ENCODE data around the gene UBA5. TPM values are rescaled to one million over a fixed set of nuclear protein-coding genes. Genes with fewer than 3 reads are reported as not detected.
A peak's percentile ranks its signal among the peaks of the same experiment; 100 is the strongest.

UBA5 gene
- total RNA-seq, 2 experiments from 2014 or later = 35.4 to 39.2 TPM

DNA sequence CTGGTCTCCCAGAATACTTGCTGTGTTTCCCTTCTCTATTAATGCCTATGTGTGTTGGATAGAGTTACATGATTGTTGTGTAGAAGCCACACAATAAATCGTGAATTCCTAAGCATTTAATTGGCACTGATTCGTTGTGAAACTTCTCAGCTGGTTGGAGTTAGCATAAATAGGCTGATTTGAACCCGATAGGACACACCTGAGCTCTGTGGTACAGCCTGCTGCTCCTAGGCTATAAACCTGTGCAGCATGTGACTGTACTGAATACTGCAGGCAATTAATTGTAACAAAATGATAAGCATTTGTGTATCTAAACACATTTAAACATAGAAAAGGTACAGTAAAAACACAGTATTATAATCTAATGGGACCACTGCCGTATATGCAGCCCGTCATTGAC, 5.4 kb upstream of the UBA5 start:
- H3K27ac Mint-ChIP-seq = no peak overlapping the region
- H3K36me3 Mint-ChIP-seq (ENCODE audit: low read depth) = peaks cover 7% of the 10 kb centered on the region
- ChIA-PET CTCF (no interaction called here), POLR2A (no interaction called here)
- H3K27me3 Mint-ChIP-seq = no peaks in the 10 kb centered on the region
- H3K4me3 Mint-ChIP-seq = no peak overlapping the region
- Histone ChIP-seq H3K9me3 (ENCODE audit: control insufficient read depth in 1 of 2, insufficient read depth in 1 of 2, low read length in 2 of 2) (no peaks in the 10 kb centered on the region), H3K27me3 (ENCODE audit: control insufficient read depth in 1 of 2, insufficient read depth in 2 of 2, low read length in 2 of 2) (no peaks in the 10 kb centered on the region), H3K27ac (ENCODE audit: low read depth in 1 of 2, low read length in 2 of 2) (no peak overlapping the region), H3K4me3 (ENCODE audit: low read length) (no peak overlapping the region), H3K36me3 (ENCODE audit: insufficient read depth, low read length) (no peaks in the 10 kb centered on the region), H3K4me1 (ENCODE audit: insufficient read depth, low read length) (peaks cover 8% of the 10 kb centered on the region)
- TF ChIP-seq, protein P1, sequence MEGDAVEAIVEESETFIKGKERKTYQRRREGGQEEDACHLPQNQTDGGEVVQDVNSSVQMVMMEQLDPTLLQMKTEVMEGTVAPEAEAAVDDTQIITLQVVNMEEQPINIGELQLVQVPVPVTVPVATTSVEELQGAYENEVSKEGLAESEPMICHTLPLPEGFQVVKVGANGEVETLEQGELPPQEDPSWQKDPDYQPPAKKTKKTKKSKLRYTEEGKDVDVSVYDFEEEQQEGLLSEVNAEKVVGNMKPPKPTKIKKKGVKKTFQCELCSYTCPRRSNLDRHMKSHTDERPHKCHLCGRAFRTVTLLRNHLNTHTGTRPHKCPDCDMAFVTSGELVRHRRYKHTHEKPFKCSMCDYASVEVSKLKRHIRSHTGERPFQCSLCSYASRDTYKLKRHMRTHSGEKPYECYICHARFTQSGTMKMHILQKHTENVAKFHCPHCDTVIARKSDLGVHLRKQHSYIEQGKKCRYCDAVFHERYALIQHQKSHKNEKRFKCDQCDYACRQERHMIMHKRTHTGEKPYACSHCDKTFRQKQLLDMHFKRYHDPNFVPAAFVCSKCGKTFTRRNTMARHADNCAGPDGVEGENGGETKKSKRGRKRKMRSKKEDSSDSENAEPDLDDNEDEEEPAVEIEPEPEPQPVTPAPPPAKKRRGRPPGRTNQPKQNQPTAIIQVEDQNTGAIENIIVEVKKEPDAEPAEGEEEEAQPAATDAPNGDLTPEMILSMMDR (IDR thresholded peaks at IDR 0.05) = no peak
- DNase-seq (no peak), ATAC-seq (ENCODE audit: poor library complexity) (no peak)
- H3K4me1 Mint-ChIP-seq (ENCODE audit: low read depth) = peaks cover 36% of the 10 kb centered on the region
- H3K9me3 Mint-ChIP-seq = no peaks in the 10 kb centered on the region
- intact Hi-C loops (cut with DNase I, micrococcal nuclease) = loop anchor here in 1 of 2 experiments (5.0 to 10.0 kb wide), 2 partner anchors 920 to 1152 kb away; partner anchors contain the start of genes CDV3 and MRPL3

DNA sequence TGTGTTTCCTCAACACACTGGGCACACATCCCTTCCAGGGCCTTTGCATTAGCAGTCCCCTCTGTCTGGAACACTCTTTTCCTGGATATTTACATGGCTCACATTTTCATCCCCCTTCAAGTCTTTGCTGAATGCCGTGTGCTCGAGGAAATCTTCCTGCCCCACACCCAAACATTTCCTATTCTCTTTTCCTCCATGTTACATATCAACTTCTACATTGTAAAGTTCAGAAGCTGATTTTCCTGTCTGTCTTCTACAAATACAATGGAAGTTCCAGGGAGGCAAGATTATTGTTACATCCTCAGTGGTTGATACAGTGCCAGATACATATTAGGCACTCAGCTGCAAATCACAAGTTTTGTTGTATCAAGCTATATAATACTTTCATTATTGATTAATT, 4.7 kb upstream of the UBA5 start:
- no peak for ATAC-seq (ENCODE audit: poor library complexity)
- intact Hi-C loops (cut with DNase I, micrococcal nuclease) = loop anchor here in 1 of 2 experiments (5.0 to 10.0 kb wide), 2 partner anchors 919 to 1153 kb away; partner anchors contain the start of genes CDV3 and MRPL3

DNA sequence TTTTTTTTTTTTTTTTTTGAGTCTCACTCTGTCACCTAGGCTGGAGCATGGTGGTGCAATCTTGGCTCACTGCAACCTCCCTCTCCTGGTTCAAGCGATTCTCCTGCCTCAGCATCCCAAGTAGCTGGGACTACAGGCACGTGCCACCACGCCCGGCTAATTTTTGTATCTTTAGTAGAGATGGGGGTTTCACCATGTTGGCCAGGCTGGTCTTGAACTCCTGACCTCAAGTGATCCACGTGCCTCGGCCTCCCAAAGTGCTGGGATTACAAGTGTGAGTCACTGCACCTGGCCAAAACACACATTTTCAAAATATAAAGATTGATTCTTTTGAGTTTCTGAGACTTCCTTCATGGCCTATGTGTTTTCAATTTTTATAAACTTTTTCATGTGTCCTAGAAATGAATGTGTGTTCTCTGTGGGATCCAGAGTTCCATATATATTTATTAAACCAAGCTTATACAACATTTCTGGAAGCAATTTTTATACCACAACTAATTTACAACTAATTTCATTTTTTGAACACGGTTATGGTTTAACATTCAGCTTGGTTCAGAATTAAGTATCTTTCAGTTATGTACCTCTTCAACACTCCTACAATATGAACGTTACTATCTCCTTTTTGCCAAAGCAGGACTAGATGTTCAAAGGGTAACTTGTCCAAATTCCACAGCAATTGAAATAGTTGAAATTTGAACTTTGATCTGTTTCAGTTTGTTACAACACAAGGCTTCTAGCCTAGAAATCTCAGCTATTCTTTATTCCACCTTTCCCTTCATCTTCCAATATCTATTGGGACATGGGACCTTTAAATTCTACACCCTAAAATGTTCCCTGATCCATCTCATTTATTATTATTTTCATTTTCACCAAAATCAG, 2.0 kb upstream of the UBA5 start:
- Histone ChIP-seq H3K4me3 (ENCODE audit: low read length) (no peak overlapping the region), H3K27me3 (ENCODE audit: control insufficient read depth in 1 of 2, insufficient read depth in 2 of 2, low read length in 2 of 2) (no peaks in the 10 kb centered on the region), H3K4me1 (ENCODE audit: insufficient read depth, low read length) (peaks cover 8% of the 10 kb centered on the region), H3K36me3 (ENCODE audit: insufficient read depth, low read length) (no peaks in the 10 kb centered on the region), H3K9me3 (ENCODE audit: control insufficient read depth in 1 of 2, insufficient read depth in 1 of 2, low read length in 2 of 2) (no peaks in the 10 kb centered on the region), H3K27ac (ENCODE audit: low read depth in 1 of 2, low read length in 2 of 2) (no peak overlapping the region)
- Mint-ChIP-seq H3K9me3 (no peaks in the 10 kb centered on the region), H3K4me3 (peak overlapping the region; percentile 100), H3K27me3 (no peaks in the 10 kb centered on the region), H3K27ac (peak overlapping the region; percentile 98), H3K36me3 (ENCODE audit: low read depth) (peaks cover 23% of the 10 kb centered on the region), H3K4me1 (ENCODE audit: low read depth) (peaks cover 65% of the 10 kb centered on the region)
- DNase-seq (no peak), ATAC-seq (ENCODE audit: poor library complexity) (no peak)
- TF ChIP-seq, protein P1 (IDR thresholded peaks at IDR 0.05) = no peak
- CTCF ChIA-PET = interaction anchor here (0.6 to 1.8 kb wide), 3 partner anchors 12 to 241 kb away, joined by 3 to 6 read pairs (median 4); partner anchors contain the start of gene DNAJC13
- POLR2A ChIA-PET = interaction anchor here (0.8 to 1.4 kb wide), 4 partner anchors 15 to 26 kb away, joined by 3 to 8 read pairs (median 4); no protein-coding TSS in a partner anchor
- intact Hi-C loops (cut with DNase I, micrococcal nuclease) = loop anchor here in 1 of 2 experiments (5.0 to 10.0 kb wide), 2 partner anchors 917 to 1156 kb away; partner anchors contain the start of genes CDV3 and MRPL3

More for the DNA sequence above, 4.7 kb upstream of the UBA5 start:
- Mint-ChIP-seq H3K27me3 (no peaks in the 10 kb centered on the region), H3K9me3 (no peaks in the 10 kb centered on the region), H3K4me1 (ENCODE audit: low read depth) (peaks cover 43% of the 10 kb centered on the region), H3K4me3 (no peak overlapping the region), H3K36me3 (ENCODE audit: low read depth) (peaks cover 14% of the 10 kb centered on the region), H3K27ac (no peak overlapping the region)
- Histone ChIP-seq H3K27me3 (ENCODE audit: control insufficient read depth in 1 of 2, insufficient read depth in 2 of 2, low read length in 2 of 2) (no peaks in the 10 kb centered on the region), H3K36me3 (ENCODE audit: insufficient read depth, low read length) (no peaks in the 10 kb centered on the region), H3K9me3 (ENCODE audit: control insufficient read depth in 1 of 2, insufficient read depth in 1 of 2, low read length in 2 of 2) (no peaks in the 10 kb centered on the region), H3K4me3 (ENCODE audit: low read length) (no peak overlapping the region), H3K27ac (ENCODE audit: low read depth in 1 of 2, low read length in 2 of 2) (no peak overlapping the region), H3K4me1 (ENCODE audit: insufficient read depth, low read length) (peaks cover 8% of the 10 kb centered on the region)
- CTCF ChIA-PET = no interaction called here
- POLR2A ChIA-PET = no interaction called here
- TF ChIP-seq, protein P1 (IDR thresholded peaks at IDR 0.05) = no peak
- DNase-seq = no peak
